KMS-11 (cell line): ENCODE results near the gene PPM1E.
"Not testable (repeated sequence)": the region's sequence is repeated elsewhere in the genome, so short reads cannot be mapped to it uniquely, and the experiment has no call there.

ENCODE experiments used
- H2AFZ ChIP-seq: fragments of 200-600 bp; sonication (generic); 2 replicates; pipeline ENCODE4 v1.6.1; 2016; ENCODE audit warnings: antibody characterized with exemption, mixed run types, low read depth
- H3K27ac ChIP-seq: fragments of 200-600 bp; sonication (generic); 2 replicates; pipeline ENCODE4 v1.6.1; 2016; ENCODE audit warnings: mild to moderate bottlenecking, mixed run types
- H3K27me3 ChIP-seq: fragments of 200-600 bp; sonication (generic); 2 replicates; pipeline ENCODE4 v1.6.1; 2017; ENCODE audit warnings: mild to moderate bottlenecking, low read depth, mixed run types, moderate library complexity; ENCODE audit not compliant: insufficient read depth
- H3K36me3 ChIP-seq: fragments of 200-600 bp; sonication (generic); 2 replicates; pipeline ENCODE4 v1.6.1; 2017; ENCODE audit warnings: mild to moderate bottlenecking, mixed run types; ENCODE audit not compliant: insufficient read depth
- H3K4me1 ChIP-seq: fragments of 200-600 bp; sonication (generic); 2 replicates; pipeline ENCODE4 v1.6.1; 2016; ENCODE audit warnings: mild to moderate bottlenecking, low read depth, mixed run types; ENCODE audit not compliant: poor library complexity, severe bottlenecking
- H3K4me2 ChIP-seq: fragments of 200-600 bp; sonication (generic); 2 replicates; pipeline ENCODE4 v1.7.0; 2016; ENCODE audit warnings: mild to moderate bottlenecking, mixed run types
- H3K4me3 ChIP-seq: fragments of 200-600 bp; sonication (generic); IDR thresholded peaks from 2 replicates; pipeline ENCODE4 v1.6.1; 2017; ENCODE audit warnings: low read depth, low read length, mixed read lengths; ENCODE audit not compliant: insufficient read depth
- H3K79me2 ChIP-seq: fragments of 200-600 bp; sonication (generic); 2 replicates; pipeline ENCODE4 v1.6.1; 2016; ENCODE audit warnings: low read depth, mixed run types; ENCODE audit not compliant: insufficient read depth
- H3K9ac ChIP-seq: fragments of 200-600 bp; sonication (generic); 2 replicates; pipeline ENCODE4 v1.6.1; 2016; ENCODE audit warnings: mild to moderate bottlenecking, mixed run types
- H4K20me1 ChIP-seq: fragments of 200-600 bp; sonication (generic); 2 replicates; pipeline ENCODE4 v1.6.1; 2016; ENCODE audit warnings: mild to moderate bottlenecking, mixed run types; ENCODE audit not compliant: insufficient read depth
- CTCF ChIP-seq: fragments of 200-600 bp; sonication (generic); conservative IDR thresholded peaks from 2 replicates; pipeline ENCODE4 v1.6.1; 2017; ENCODE audit warnings: low read depth, mild to moderate bottlenecking, antibody characterized with exemption, low read length, moderate library complexity, mixed read lengths

PPM1E gene

DNA sequence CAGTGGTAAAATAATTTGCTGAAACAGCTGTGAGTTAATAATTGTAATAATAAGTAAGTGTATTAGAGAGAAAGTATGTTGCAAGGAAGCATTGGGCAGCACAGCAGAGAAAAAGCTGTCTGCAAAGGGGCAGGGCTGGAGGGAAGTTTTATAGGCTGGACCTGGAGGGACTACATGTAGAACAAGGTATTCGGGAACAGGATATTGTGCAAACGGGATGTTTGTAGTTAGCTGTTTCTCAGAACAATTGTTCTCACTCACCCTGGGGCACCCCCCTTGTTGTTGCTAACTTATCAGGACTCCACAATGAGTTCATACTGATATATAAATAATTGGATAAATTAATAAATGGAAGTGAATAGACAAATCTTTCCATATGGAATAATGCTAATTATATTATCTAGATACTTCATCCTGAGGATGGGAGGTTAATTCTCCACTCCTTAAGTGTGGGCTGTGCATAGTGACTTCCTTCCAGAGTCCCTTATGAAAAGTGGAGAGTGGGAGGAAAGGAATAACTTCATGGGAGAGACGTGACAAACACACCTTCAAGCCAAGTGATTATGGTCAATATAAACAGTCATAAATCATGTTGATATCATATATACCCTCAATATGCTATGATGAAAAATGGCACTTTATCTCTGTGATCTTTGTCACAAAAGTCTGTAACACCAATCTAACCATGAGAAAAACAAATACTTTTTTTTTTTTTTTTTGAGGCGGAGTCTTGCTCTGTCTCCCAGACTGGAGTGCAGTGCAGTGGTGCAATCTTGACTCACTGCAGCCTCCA is 85.4 kb downstream of the PPM1E start:
- Histone ChIP-seq H3K27ac (no peak overlapping the region), H3K4me2 (no peak overlapping the region), H3K4me1 (no peaks in the 10 kb centered on the region), H3K27me3 (no peaks in the 10 kb centered on the region), H2AFZ (no peak overlapping the region), H4K20me1 (no peaks in the 10 kb centered on the region), H3K36me3 (no peaks in the 10 kb centered on the region), H3K4me3 (no peak overlapping the region), H3K9ac (no peak overlapping the region), H3K79me2 (no peaks in the 10 kb centered on the region)
- no peak for TF ChIP-seq CTCF

DNA sequence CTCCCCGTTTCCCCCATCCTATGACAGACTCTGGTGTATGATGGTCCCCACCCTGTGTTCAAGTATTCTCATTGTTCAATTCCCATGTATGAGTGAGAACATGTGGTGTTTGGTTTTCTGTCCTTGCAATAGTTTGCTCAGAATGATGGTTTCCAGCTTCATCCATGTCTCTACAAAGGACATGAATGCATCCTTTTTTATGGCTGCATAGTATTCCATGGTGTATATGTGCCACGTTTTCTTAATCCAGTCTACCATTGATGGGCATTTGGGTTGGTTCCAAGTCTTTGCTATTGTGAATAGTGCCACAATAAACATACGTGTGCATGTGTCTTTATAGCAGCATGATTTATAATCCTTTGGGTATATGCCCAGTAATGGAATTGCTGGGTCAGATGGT is 90.8 kb downstream of the PPM1E start:
- H3K79me2 ChIP-seq, H3K27ac ChIP-seq, H3K9ac ChIP-seq, H2AFZ ChIP-seq, H3K27me3 ChIP-seq, H3K4me1 ChIP-seq, H3K4me2 ChIP-seq, H3K4me3 ChIP-seq, H4K20me1 ChIP-seq, H3K36me3 ChIP-seq: not testable (repeated sequence)

GRCh38 chr17:58850106-58850505 is 94.5 kb downstream of the PPM1E start:
- H3K36me3 ChIP-seq, H3K4me2 ChIP-seq, H3K4me1 ChIP-seq, H4K20me1 ChIP-seq, H3K9ac ChIP-seq, H3K79me2 ChIP-seq, H3K27me3 ChIP-seq, H3K4me3 ChIP-seq, H2AFZ ChIP-seq, H3K27ac ChIP-seq: not testable (repeated sequence)

GRCh38 chr17:58865301-58865700 is 109.6 kb downstream of the PPM1E start:
- no peaks in the 10 kb centered on the region for H3K79me2 ChIP-seq

DNA sequence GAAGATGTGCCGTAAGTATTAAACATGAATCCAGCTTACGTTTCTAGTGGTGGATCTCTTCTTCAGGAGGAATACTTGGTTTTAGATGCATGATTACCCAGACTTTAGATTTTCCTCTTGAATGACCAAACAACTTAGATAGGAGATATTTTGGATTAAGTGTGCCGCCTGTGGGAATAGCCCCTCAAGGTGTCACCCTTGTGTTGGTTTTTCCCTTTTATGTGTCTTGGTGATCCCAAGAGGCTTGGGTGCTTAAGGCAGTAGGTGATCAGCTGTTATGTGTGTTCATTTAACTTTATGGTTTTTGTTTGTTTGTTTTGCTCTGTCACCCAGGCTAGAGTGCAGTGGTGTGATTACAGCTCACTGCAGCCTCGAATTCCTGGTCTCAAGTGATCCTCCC is 115.1 kb downstream of the PPM1E start:
- Histone ChIP-seq H4K20me1 (no peaks in the 10 kb centered on the region), H3K4me2 (no peak overlapping the region), H3K36me3 (no peaks in the 10 kb centered on the region), H3K4me3 (no peak overlapping the region), H3K27me3 (no peaks in the 10 kb centered on the region), H3K27ac (no peak overlapping the region), H3K79me2 (no peaks in the 10 kb centered on the region), H3K9ac (no peak overlapping the region), H3K4me1 (no peaks in the 10 kb centered on the region), H2AFZ (no peak overlapping the region)
- no peak for TF ChIP-seq CTCF

More at GRCh38 chr17:58865301-58865700, 109.6 kb downstream of the PPM1E start:
- no peaks in the 10 kb centered on the region for H3K36me3 ChIP-seq
- H3K9ac ChIP-seq: no peak overlapping the region
- no peak overlapping the region for H3K4me3 ChIP-seq
- H3K27me3 ChIP-seq: no peaks in the 10 kb centered on the region
- no peak for TF ChIP-seq CTCF
- H2AFZ ChIP-seq: no peak overlapping the region
- no peaks in the 10 kb centered on the region for H4K20me1 ChIP-seq
- no peaks in the 10 kb centered on the region for H3K4me1 ChIP-seq
- no peak overlapping the region for H3K27ac ChIP-seq
- no peak overlapping the region for H3K4me2 ChIP-seq
